Measurements from ENCODE around the gene ZMYND19. TPM values are rescaled to one million over a fixed set of nuclear protein-coding genes. Genes with fewer than 3 reads are reported as not detected.
A peak's percentile ranks its signal among the peaks of the same experiment; 100 is the strongest.
"Not testable (repeated sequence)": the region's sequence is repeated elsewhere in the genome, so short reads cannot be mapped to it uniquely, and the experiment has no call there.

The ZMYND19 gene
- total and polyA plus RNA-seq, 9 donors: 18.5 to 22.8 (median 19.2) TPM

GRCh38 chr9:137550958-137551263, 39.4 kb downstream of the ZMYND19 start:
- Histone ChIP-seq H3K4me1 (ENCODE audit: control insufficient read depth, insufficient read depth, low read length) (peaks cover 17% of the 10 kb centered on the region), H3K36me3 (ENCODE audit: control insufficient read depth, insufficient read depth, low read length) (peaks cover 12% of the 10 kb centered on the region), H3K4me3 (ENCODE audit: low read length) (peak overlapping the region; percentile 60), H3K27ac (ENCODE audit: low read length) (peak overlapping the region; percentile 59)
- 0% methylated on average over 12 of the region's 17 CpGs for WGBS (ENCODE audit: insufficient coverage)
- DNase-seq; H3K9me3 ChIP-seq (replicated peaks; ENCODE audit: control insufficient read depth, low read depth, low read length); H3K27me3 ChIP-seq (ENCODE audit: control insufficient read depth, insufficient read depth, low read length): not testable (repeated sequence)

GRCh38 chr9:137550231-137550621, 40.1 kb downstream of the ZMYND19 start, which contains the start of gene PNPLA7:
Gene PNPLA7, minus strand, starts transcription at chr9:137550402. Its CDS starts 205 bp downstream, at chr9:137550197.
- no peaks in the 10 kb centered on the region for H3K9me3 ChIP-seq (replicated peaks; ENCODE audit: control insufficient read depth, low read depth, low read length)
- peaks cover 16% of the 10 kb centered on the region for H3K4me1 ChIP-seq (ENCODE audit: control insufficient read depth, insufficient read depth, low read length)
- H3K27me3 ChIP-seq (ENCODE audit: control insufficient read depth, insufficient read depth, low read length): no peaks in the 10 kb centered on the region
- DNase-seq: peak; percentile 93
- peak within 1 kb of the TSS; percentile 60 for H3K4me3 ChIP-seq (ENCODE audit: low read length)
- 4% methylated on average over 11 of the region's 13 CpGs for WGBS (ENCODE audit: insufficient coverage)
- H3K27ac ChIP-seq (ENCODE audit: low read length): peak within 1 kb of the TSS; percentile 84
- H3K36me3 ChIP-seq (ENCODE audit: control insufficient read depth, insufficient read depth, low read length): peaks cover 5% of the 10 kb centered on the region

GRCh38 chr9:137547687-137548543, 42.4 kb downstream of the ZMYND19 start:
- peaks cover 22% of the 10 kb centered on the region for H3K4me1 ChIP-seq (ENCODE audit: control insufficient read depth, insufficient read depth, low read length)
- H3K9me3 ChIP-seq (replicated peaks; ENCODE audit: control insufficient read depth, low read depth, low read length): no peaks in the 10 kb centered on the region
- DNase-seq: no peak
- H3K27me3 ChIP-seq (ENCODE audit: control insufficient read depth, insufficient read depth, low read length): no peaks in the 10 kb centered on the region
- no peak overlapping the region for H3K4me3 ChIP-seq (ENCODE audit: low read length)
- WGBS (ENCODE audit: insufficient coverage): 70% methylated on average over 15 of the region's 23 CpGs
- H3K36me3 ChIP-seq (ENCODE audit: control insufficient read depth, insufficient read depth, low read length): no peaks in the 10 kb centered on the region
- no peak overlapping the region for H3K27ac ChIP-seq (ENCODE audit: low read length)

GRCh38 chr9:137545123-137545522, 45.2 kb downstream of the ZMYND19 start:
- 66% methylated on average over 6 of the region's 10 CpGs for WGBS (ENCODE audit: insufficient coverage)
- no peak for DNase-seq
- H3K27ac ChIP-seq (ENCODE audit: low read length): no peak overlapping the region
- H3K36me3 ChIP-seq (ENCODE audit: control insufficient read depth, insufficient read depth, low read length): no peaks in the 10 kb centered on the region
- peaks cover 13% of the 10 kb centered on the region for H3K4me1 ChIP-seq (ENCODE audit: control insufficient read depth, insufficient read depth, low read length)
- no peaks in the 10 kb centered on the region for H3K27me3 ChIP-seq (ENCODE audit: control insufficient read depth, insufficient read depth, low read length)
- H3K4me3 ChIP-seq (ENCODE audit: low read length): no peak overlapping the region
- no peaks in the 10 kb centered on the region for H3K9me3 ChIP-seq (replicated peaks; ENCODE audit: control insufficient read depth, low read depth, low read length)

- Histone ChIP-seq H3K36me3 (ENCODE audit: control insufficient read depth, insufficient read depth, low read length) (no peaks in the 10 kb centered on the region), H3K27ac (ENCODE audit: low read length) (no peak overlapping the region), H3K9me3 (replicated peaks; ENCODE audit: control insufficient read depth, low read depth, low read length) (no peaks in the 10 kb centered on the region), H3K4me1 (ENCODE audit: control insufficient read depth, insufficient read depth, low read length) (peaks cover 6% of the 10 kb centered on the region), H3K27me3 (ENCODE audit: control insufficient read depth, insufficient read depth, low read length) (no peaks in the 10 kb centered on the region), H3K4me3 (ENCODE audit: low read length) (no peak overlapping the region)
- DNase-seq: no peak
- WGBS (ENCODE audit: insufficient coverage): 81% methylated on average over 7 of the region's 12 CpGs
These were observed 46.0 kb downstream of the ZMYND19 start for GRCh38 chr9:137544176-137544760.

GRCh38 chr9:137543237-137543963, 46.9 kb downstream of the ZMYND19 start:
- Histone ChIP-seq H3K4me3 (ENCODE audit: low read length) (no peak overlapping the region), H3K27me3 (ENCODE audit: control insufficient read depth, insufficient read depth, low read length) (no peaks in the 10 kb centered on the region), H3K9me3 (replicated peaks; ENCODE audit: control insufficient read depth, low read depth, low read length) (no peaks in the 10 kb centered on the region), H3K27ac (ENCODE audit: low read length) (no peak overlapping the region), H3K4me1 (ENCODE audit: control insufficient read depth, insufficient read depth, low read length) (peaks cover 6% of the 10 kb centered on the region), H3K36me3 (ENCODE audit: control insufficient read depth, insufficient read depth, low read length) (no peaks in the 10 kb centered on the region)
- no peak for DNase-seq
- 90% methylated on average over 25 of the region's 25 CpGs for WGBS (ENCODE audit: insufficient coverage)

GRCh38 chr9:137542486-137542885, 47.8 kb downstream of the ZMYND19 start:
- peaks cover 6% of the 10 kb centered on the region for H3K4me1 ChIP-seq (ENCODE audit: control insufficient read depth, insufficient read depth, low read length)
- no peaks in the 10 kb centered on the region for H3K27me3 ChIP-seq (ENCODE audit: control insufficient read depth, insufficient read depth, low read length)
- WGBS (ENCODE audit: insufficient coverage): 81% methylated on average over 16 of the region's 20 CpGs
- no peak for DNase-seq
- H3K27ac ChIP-seq (ENCODE audit: low read length): no peak overlapping the region
- H3K4me3 ChIP-seq (ENCODE audit: low read length): no peak overlapping the region
- no peaks in the 10 kb centered on the region for H3K36me3 ChIP-seq (ENCODE audit: control insufficient read depth, insufficient read depth, low read length)
- H3K9me3 ChIP-seq (replicated peaks; ENCODE audit: control insufficient read depth, low read depth, low read length): no peaks in the 10 kb centered on the region

GRCh38 chr9:137540536-137540935, 49.8 kb downstream of the ZMYND19 start:
- whole genome bisulfite sequencing (ENCODE audit: insufficient coverage): 73% methylated on average over 15 of the region's 18 CpGs
- H3K27ac ChIP-seq (ENCODE audit: low read length): no peak overlapping the region
- DNase-seq: no peak
- H3K36me3 ChIP-seq (ENCODE audit: control insufficient read depth, insufficient read depth, low read length): no peaks in the 10 kb centered on the region
- no peaks in the 10 kb centered on the region for H3K27me3 ChIP-seq (ENCODE audit: control insufficient read depth, insufficient read depth, low read length)
- H3K4me3 ChIP-seq (ENCODE audit: low read length): no peak overlapping the region
- H3K9me3 ChIP-seq (replicated peaks; ENCODE audit: control insufficient read depth, low read depth, low read length): no peaks in the 10 kb centered on the region
- peaks cover 6% of the 10 kb centered on the region for H3K4me1 ChIP-seq (ENCODE audit: control insufficient read depth, insufficient read depth, low read length)

- Histone ChIP-seq H3K4me3 (ENCODE audit: low read length) (no peak overlapping the region), H3K27ac (ENCODE audit: low read length) (no peak overlapping the region), H3K36me3 (ENCODE audit: control insufficient read depth, insufficient read depth, low read length) (no peaks in the 10 kb centered on the region), H3K27me3 (ENCODE audit: control insufficient read depth, insufficient read depth, low read length) (no peaks in the 10 kb centered on the region), H3K9me3 (replicated peaks; ENCODE audit: control insufficient read depth, low read depth, low read length) (no peaks in the 10 kb centered on the region), H3K4me1 (ENCODE audit: control insufficient read depth, insufficient read depth, low read length) (peaks cover 5% of the 10 kb centered on the region)
- no peak for DNase-seq
- 93% methylated on average over 16 of the region's 16 CpGs for WGBS (ENCODE audit: insufficient coverage)
These were observed 52.3 kb downstream of the ZMYND19 start for GRCh38 chr9:137538058-137538457.

- not testable (repeated sequence) for H3K27ac ChIP-seq (ENCODE audit: low read length); H3K4me1 ChIP-seq (ENCODE audit: control insufficient read depth, insufficient read depth, low read length); H3K27me3 ChIP-seq (ENCODE audit: control insufficient read depth, insufficient read depth, low read length); H3K4me3 ChIP-seq (ENCODE audit: low read length); H3K9me3 ChIP-seq (replicated peaks; ENCODE audit: control insufficient read depth, low read depth, low read length); H3K36me3 ChIP-seq (ENCODE audit: control insufficient read depth, insufficient read depth, low read length); DNase-seq
- WGBS (ENCODE audit: insufficient coverage): 67% methylated on average over 7 of the region's 16 CpGs
These were observed 53.6 kb downstream of the ZMYND19 start for GRCh38 chr9:137536594-137537131.
